Neural crest cell (in vitro differentiated cells): Measurements from ENCODE around the gene TNS2. TPM values are rescaled to one million over a fixed set of nuclear protein-coding genes. Genes with fewer than 3 reads are reported as not detected.
"Not testable (repeated sequence)": the region's sequence is repeated elsewhere in the genome, so short reads cannot be mapped to it uniquely, and the experiment has no call there.

Experiments
- DNase-seq: peaks from one replicate; pipeline ENCODE4 v3.0.0; 2021; ENCODE audit warnings: low read depth, mixed read lengths, low spot score
- H3K27ac Mint-ChIP-seq: one replicate; pipeline ENCODE4 v1.8.0; 2021; ENCODE audit warnings: mild to moderate bottlenecking, mixed read lengths; ENCODE audit not compliant: unreplicated experiment
- H3K27me3 Mint-ChIP-seq: 2 replicates; pipeline ENCODE4 v1.8.0; 2021; ENCODE audit warnings: low read depth, mild to moderate bottlenecking, mixed read lengths
- H3K36me3 Mint-ChIP-seq: 2 replicates; pipeline ENCODE4 v1.8.0; 2021; ENCODE audit warnings: low read depth, mild to moderate bottlenecking, mixed read lengths
- H3K4me1 Mint-ChIP-seq: 2 replicates; pipeline ENCODE4 v1.8.0; 2021; ENCODE audit warnings: mixed read lengths
- H3K4me3 Mint-ChIP-seq: one replicate; pipeline ENCODE4 v1.8.0; 2021; ENCODE audit warnings: mild to moderate bottlenecking, mixed read lengths
- H3K9me3 Mint-ChIP-seq: 2 replicates; pipeline ENCODE4 v1.8.0; 2021; ENCODE audit warnings: mixed read lengths
- CTCF ChIP-seq: fragments of 200-600 bp; sonication (generic); conservative IDR thresholded peaks from 2 replicates; pipeline ENCODE4 v1.5.0; 2021; ENCODE audit warnings: antibody characterized with exemption, mild to moderate bottlenecking
- total RNA-seq: library from RNA; stranded (reverse); gene quantifications from 2 replicates; pipeline ENCODE4 v1.2.1, GENCODE V29; 2021

Gene TNS2
- total RNA-seq, 1 donor from 2014 or later, result 14.2 TPM

GRCh38 chr12:53014709-53015108 lies 35.2 kb upstream of the TNS2 start:
- DNase-seq, result no peak
- Mint-ChIP-seq H3K27ac (peak overlapping the region; percentile 5), H3K9me3 (no peaks in the 10 kb centered on the region), H3K4me1 (peaks cover 19% of the 10 kb centered on the region), H3K27me3 (no peaks in the 10 kb centered on the region), H3K4me3 (peak overlapping the region; percentile 23), H3K36me3 (peaks cover 22% of the 10 kb centered on the region)
- TF ChIP-seq CTCF, result no peak

DNA sequence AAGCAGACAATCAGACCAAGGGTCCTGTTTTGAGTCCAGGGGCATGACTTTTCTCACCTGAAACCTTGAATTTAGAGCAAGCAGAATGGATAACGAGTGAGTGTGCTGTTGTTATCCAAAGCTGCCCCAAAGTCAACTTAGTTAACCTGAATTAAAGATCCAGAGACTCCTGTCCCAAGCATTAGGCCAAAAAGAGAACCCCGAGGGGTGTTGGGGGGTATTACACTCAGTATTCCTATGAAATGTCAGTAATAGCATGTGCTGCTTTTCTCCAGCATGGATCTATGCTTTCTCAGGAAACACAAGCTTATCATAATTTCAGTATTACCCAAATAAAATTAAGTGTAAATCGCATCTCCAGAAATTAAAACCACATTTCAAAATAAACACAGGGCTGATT lies 24.6 kb upstream of the TNS2 start:
- no peak overlapping the region for H3K27ac Mint-ChIP-seq
- H3K27me3 Mint-ChIP-seq, result no peaks in the 10 kb centered on the region
- H3K36me3 Mint-ChIP-seq, result peaks cover 27% of the 10 kb centered on the region
- no peaks in the 10 kb centered on the region for H3K9me3 Mint-ChIP-seq
- no peaks in the 10 kb centered on the region for H3K4me1 Mint-ChIP-seq
- DNase-seq, result no peak
- no peak for TF ChIP-seq CTCF
- no peak overlapping the region for H3K4me3 Mint-ChIP-seq

GRCh38 chr12:53027014-53027413 lies 22.9 kb upstream of the TNS2 start:
- H3K36me3 Mint-ChIP-seq, result peaks cover 32% of the 10 kb centered on the region
- not testable (repeated sequence) for H3K9me3 Mint-ChIP-seq, H3K27me3 Mint-ChIP-seq, DNase-seq, H3K4me3 Mint-ChIP-seq, H3K27ac Mint-ChIP-seq, H3K4me1 Mint-ChIP-seq

DNA sequence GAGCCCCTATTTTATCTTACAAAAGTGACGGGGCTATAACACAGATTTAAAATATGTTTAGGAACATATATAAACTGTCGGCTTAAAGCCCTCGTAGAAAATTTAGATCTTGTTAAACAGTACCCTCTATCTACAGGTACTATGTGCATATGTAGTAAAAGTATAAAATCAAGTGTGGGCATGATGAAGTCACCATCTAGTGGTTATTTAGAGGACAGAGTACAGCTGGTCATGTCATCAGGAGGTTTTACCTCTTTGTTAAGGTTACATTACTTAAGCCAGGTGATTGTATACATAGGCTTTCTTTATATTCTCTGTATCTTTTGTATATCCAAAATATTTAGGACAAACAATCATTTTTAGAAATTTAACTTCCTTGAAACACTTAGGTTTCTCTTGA lies 18.2 kb upstream of the TNS2 start:
- Mint-ChIP-seq H3K4me3 (peak overlapping the region; percentile 19), H3K27ac (no peak overlapping the region), H3K9me3 (no peaks in the 10 kb centered on the region), H3K4me1 (no peaks in the 10 kb centered on the region), H3K27me3 (no peaks in the 10 kb centered on the region), H3K36me3 (peaks cover 33% of the 10 kb centered on the region)
- DNase-seq, result no peak
- TF ChIP-seq CTCF, result no peak

- not testable (repeated sequence) for H3K9me3 Mint-ChIP-seq, H3K27me3 Mint-ChIP-seq, H3K4me1 Mint-ChIP-seq, H3K4me3 Mint-ChIP-seq, DNase-seq
- peaks cover 30% of the 10 kb centered on the region for H3K36me3 Mint-ChIP-seq
- peak overlapping the region; percentile 38 for H3K27ac Mint-ChIP-seq
Observed at GRCh38 chr12:53033832-53034231, 16.0 kb upstream of the TNS2 start.

DNA sequence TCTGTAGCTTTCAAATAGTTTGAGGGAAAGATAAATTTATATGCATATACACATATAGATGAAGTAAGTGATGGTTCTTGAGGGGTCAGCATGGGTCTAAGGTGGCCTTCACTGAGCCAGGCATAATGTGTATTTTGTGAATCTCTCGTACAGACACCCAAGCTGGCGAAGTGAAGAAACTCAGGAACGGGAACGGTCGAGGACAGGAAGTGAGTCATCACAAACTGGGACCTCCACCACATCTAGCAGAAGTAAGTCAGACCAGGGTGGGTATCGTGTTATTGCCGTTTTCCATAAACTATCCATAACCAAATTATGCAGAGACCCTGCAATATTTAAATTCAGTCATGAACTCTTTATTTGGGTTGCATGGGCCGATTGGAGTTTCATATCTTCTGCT lies 15.4 kb upstream of the TNS2 start:
- no peak for DNase-seq
- Mint-ChIP-seq H3K4me3 (no peak overlapping the region), H3K27ac (no peak overlapping the region), H3K36me3 (peaks cover 31% of the 10 kb centered on the region), H3K27me3 (no peaks in the 10 kb centered on the region), H3K9me3 (no peaks in the 10 kb centered on the region), H3K4me1 (peaks cover 5% of the 10 kb centered on the region)
- no peak for TF ChIP-seq CTCF

DNA sequence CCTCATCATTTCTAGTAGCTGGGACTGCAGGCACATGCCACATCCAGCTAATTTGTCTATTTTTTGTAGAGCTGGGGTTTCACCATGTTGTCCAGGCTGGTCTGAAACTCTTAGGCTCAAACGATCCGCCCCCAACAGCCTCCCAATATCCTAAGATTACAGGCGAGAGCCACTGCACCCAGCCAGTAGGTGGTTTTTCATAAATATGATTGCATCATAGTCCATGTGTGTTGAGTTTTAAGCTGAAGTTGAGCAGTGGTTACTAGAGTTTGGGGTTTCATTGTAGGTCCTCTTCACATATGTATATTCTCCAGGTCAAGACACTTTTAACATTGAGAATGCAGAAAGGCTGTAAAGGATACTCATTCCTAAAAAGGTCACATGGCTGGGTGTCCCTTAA lies 13.1 kb upstream of the TNS2 start:
- Mint-ChIP-seq H3K27ac (no peak overlapping the region), H3K36me3 (peaks cover 29% of the 10 kb centered on the region), H3K27me3 (no peaks in the 10 kb centered on the region), H3K9me3 (no peaks in the 10 kb centered on the region), H3K4me1 (peaks cover 8% of the 10 kb centered on the region), H3K4me3 (no peak overlapping the region)
- DNase-seq, result no peak
- TF ChIP-seq CTCF, result no peak
